HFFc6 (cell line): ENCODE data around the gene NHSL2. TPM values are rescaled to one million over a fixed set of nuclear protein-coding genes. Genes with fewer than 3 reads are reported as not detected.

Source experiments
- DNase-seq: peaks from one replicate; pipeline ENCODE4 v3.0.0-alpha.2; 2018
- H3K27ac Mint-ChIP-seq: 2 replicates; pipeline ENCODE4 v1.8.0; 2020; ENCODE audit warnings: mild to moderate bottlenecking, mixed read lengths
- H3K27me3 Mint-ChIP-seq: 2 replicates; pipeline ENCODE4 v1.8.0; 2021; ENCODE audit warnings: mild to moderate bottlenecking, moderate library complexity, mixed read lengths; ENCODE audit not compliant: insufficient read depth
- H3K36me3 Mint-ChIP-seq: 2 replicates; pipeline ENCODE4 v1.8.0; 2021; ENCODE audit warnings: low read depth, mixed read lengths
- H3K4me1 Mint-ChIP-seq: 2 replicates; pipeline ENCODE4 v1.8.0; 2020; ENCODE audit warnings: low read depth, mixed read lengths
- H3K4me3 Mint-ChIP-seq: 2 replicates; pipeline ENCODE4 v1.8.0; 2020; ENCODE audit warnings: mild to moderate bottlenecking, moderate library complexity, mixed read lengths
- H3K9me3 Mint-ChIP-seq: 2 replicates; pipeline ENCODE4 v1.8.0; 2020; ENCODE audit warnings: mild to moderate bottlenecking, mixed read lengths
- total RNA-seq, 6 experiments: library from RNA; stranded (reverse); fragmentation: NEBNext Ultra II Directional; extraction: Animal tissue kit (Norgen Biotek cat#: 25700); gene quantifications; 2 replicates in 1 of 6; 3 replicates in 5 of 6; pipeline ENCODE4 v1.2.3, GENCODE V29; 2021
- TF ChIP-seq, protein P1 (sequence below): fragments of 200-600 bp; sonication (generic); IDR thresholded peaks from 2 replicates; pipeline ENCODE4 v1.5.0; 2021; ENCODE audit warnings: antibody characterized with exemption, mild to moderate bottlenecking

The NHSL2 gene
- total RNA-seq, 6 experiments from 2014 or later = 0.28 to 1.1 (median 0.52) TPM

DNA sequence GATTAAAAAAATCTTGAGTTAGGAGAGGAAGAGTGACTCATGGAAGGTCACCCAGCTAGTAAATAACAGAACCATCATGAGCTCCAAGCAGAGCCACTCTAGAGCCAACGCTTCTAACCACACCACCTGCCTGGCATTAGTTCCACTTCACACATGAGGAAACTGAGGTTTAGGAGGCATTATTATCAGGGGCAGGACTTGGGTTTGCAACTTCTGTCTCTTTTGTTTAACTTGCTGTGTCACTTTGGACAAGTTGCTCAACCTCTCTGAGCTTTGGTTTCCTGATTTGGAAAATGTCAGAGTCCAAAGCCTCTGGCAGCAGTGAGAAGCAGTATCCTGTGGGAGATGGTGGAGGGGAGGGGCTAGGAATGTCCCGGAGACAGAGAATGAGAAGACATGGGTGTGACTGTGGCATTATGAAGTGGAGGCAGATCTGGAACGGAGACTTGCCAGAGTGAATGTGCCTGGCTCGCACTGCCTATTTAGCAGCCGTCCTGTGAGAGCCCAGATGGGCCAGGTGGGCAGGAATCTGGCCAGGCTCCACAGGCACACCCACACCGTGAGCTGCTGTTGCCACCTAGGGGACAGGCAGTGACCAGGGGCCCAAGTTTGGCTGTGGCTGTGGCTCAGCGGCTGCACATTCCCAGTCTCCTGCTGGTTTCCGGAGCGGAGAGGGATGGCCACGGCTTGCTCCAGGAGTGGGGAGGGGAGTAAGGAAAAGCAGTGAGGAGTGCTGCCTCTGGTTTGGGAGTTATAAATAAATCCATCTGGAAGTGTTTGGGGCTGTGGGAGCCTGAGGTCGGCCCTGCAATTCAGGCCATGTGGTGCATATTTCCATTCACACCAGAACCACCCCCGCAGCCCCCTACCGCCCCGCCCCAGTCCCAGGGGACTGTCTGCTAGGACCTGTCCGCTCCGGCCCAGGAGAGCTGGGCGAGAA is 93.4 kb downstream of the NHSL2 start:
- H3K4me1 Mint-ChIP-seq = peaks cover 24% of the 10 kb centered on the region
- TF ChIP-seq, protein P1, sequence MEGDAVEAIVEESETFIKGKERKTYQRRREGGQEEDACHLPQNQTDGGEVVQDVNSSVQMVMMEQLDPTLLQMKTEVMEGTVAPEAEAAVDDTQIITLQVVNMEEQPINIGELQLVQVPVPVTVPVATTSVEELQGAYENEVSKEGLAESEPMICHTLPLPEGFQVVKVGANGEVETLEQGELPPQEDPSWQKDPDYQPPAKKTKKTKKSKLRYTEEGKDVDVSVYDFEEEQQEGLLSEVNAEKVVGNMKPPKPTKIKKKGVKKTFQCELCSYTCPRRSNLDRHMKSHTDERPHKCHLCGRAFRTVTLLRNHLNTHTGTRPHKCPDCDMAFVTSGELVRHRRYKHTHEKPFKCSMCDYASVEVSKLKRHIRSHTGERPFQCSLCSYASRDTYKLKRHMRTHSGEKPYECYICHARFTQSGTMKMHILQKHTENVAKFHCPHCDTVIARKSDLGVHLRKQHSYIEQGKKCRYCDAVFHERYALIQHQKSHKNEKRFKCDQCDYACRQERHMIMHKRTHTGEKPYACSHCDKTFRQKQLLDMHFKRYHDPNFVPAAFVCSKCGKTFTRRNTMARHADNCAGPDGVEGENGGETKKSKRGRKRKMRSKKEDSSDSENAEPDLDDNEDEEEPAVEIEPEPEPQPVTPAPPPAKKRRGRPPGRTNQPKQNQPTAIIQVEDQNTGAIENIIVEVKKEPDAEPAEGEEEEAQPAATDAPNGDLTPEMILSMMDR = no peak
- no peaks in the 10 kb centered on the region for H3K9me3 Mint-ChIP-seq
- peak overlapping the region; percentile 50; the same call in 1 of the 2 replicates for H3K4me3 Mint-ChIP-seq
- no peaks in the 10 kb centered on the region for H3K36me3 Mint-ChIP-seq
- DNase-seq = no peak
- peaks cover 15% of the 10 kb centered on the region for H3K27me3 Mint-ChIP-seq
- H3K27ac Mint-ChIP-seq = no peak overlapping the region

DNA sequence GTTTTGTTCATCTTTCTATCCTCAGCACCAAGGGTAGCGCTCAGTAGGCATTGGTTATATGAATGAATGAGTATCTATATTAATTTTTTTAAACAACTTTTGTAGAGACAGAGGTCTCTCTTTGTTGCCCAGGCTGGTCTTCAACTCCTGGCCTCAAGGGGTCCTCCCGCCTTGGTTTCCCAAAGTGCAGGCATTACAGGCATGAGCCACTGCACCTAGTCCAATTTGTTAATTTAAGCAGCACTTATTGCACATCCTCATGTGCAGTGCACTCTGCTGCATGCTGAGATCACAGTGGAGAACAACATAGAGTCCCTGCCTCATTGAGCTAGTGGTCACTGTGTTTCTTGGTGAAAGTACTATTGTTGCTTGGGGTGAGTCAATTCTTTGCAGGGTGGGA is 94.4 kb downstream of the NHSL2 start:
- H3K27me3 Mint-ChIP-seq = peaks cover 17% of the 10 kb centered on the region
- no peak for DNase-seq
- no peak overlapping the region for H3K27ac Mint-ChIP-seq
- H3K9me3 Mint-ChIP-seq = no peaks in the 10 kb centered on the region
- H3K36me3 Mint-ChIP-seq = no peaks in the 10 kb centered on the region
- H3K4me1 Mint-ChIP-seq = peaks cover 24% of the 10 kb centered on the region
- TF ChIP-seq, protein P1 = no peak
- no peak overlapping the region for H3K4me3 Mint-ChIP-seq

DNA sequence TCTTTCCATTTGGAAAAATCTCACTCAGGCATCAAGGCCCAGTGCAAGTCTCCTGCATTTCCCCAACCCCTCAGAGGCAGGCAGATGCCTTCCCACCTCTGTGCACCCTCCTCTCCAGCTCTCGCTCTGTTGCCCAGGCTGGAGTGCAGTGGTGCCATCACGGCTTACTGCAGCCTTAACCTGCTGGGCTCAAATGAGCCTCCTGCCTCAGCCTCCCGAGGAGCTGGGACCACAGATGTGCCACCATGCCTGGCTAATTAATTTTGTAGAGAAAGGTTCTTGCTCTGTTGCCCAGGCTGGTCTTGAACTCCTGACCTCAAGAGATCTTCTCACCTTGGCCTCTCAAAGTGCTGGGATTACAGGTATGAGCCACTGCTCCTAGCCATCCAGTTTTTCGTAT is 95.8 kb downstream of the NHSL2 start:
- Mint-ChIP-seq H3K36me3 (no peaks in the 10 kb centered on the region), H3K27ac (no peak overlapping the region), H3K4me3 (no peak overlapping the region), H3K4me1 (peaks cover 24% of the 10 kb centered on the region), H3K27me3 (peaks cover 17% of the 10 kb centered on the region), H3K9me3 (no peaks in the 10 kb centered on the region)
- no peak for DNase-seq
- TF ChIP-seq, protein P1 = no peak

DNA sequence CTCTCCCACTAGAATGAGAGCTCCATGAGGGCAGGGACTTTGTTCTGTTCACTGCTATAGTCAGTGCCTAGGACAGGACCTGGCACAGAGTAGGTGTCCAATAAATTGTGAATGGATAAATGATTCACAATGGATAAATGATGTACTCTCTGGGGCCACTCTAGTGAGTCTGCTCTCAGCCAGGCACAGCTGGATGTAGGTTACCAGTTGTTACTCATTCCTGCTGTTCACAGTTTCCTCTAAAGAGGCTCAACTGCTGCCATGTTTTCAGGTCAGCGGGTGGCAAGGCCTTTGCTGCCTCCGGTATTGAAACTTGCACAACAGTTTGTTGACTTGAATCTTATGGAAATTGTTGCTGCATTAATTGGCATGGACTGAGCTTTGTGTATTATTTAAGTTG is 99.1 kb downstream of the NHSL2 start:
- H3K9me3 Mint-ChIP-seq = no peaks in the 10 kb centered on the region
- no peaks in the 10 kb centered on the region for H3K36me3 Mint-ChIP-seq
- H3K27ac Mint-ChIP-seq = no peak overlapping the region
- no peak for DNase-seq
- H3K27me3 Mint-ChIP-seq = peaks cover 11% of the 10 kb centered on the region
- H3K4me1 Mint-ChIP-seq = peaks cover 7% of the 10 kb centered on the region; the same call in 1 of the 2 replicates
- no peak overlapping the region for H3K4me3 Mint-ChIP-seq
- TF ChIP-seq, protein P1 = no peak

DNA sequence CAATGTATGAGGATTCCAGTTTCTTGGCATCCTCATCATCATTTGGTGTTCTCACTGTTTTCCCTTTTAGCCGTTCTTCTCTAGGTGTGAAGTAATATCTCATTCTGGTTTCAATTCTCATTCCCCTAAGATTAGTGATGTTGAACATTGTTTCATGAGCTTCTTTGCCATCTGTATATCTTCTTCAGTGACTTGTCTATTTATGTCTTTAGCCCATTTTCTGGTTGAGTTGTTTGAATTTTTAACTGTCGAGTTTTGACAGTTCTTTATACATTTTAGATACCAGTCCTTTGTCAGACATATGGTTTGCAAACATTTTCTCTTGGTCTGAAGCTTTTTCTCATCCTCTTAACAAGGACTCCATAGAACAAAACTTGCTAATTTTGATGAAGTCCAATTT is 101.1 kb downstream of the NHSL2 start:
- Mint-ChIP-seq H3K9me3 (no peaks in the 10 kb centered on the region), H3K36me3 (no peaks in the 10 kb centered on the region), H3K27ac (no peak overlapping the region), H3K4me3 (no peak overlapping the region), H3K4me1 (no peaks in the 10 kb centered on the region), H3K27me3 (peaks cover 16% of the 10 kb centered on the region)
- DNase-seq = no peak
- TF ChIP-seq, protein P1 = no peak
